ENCODE measurements around the gene PDSS2. TPM values are rescaled to one million over a fixed set of nuclear protein-coding genes. Genes with fewer than 3 reads are reported as not detected.
A peak's percentile ranks its signal among the peaks of the same experiment; 100 is the strongest.

The PDSS2 gene
- polyA plus RNA-seq, 1 donor from 2014 or later = 4.6 TPM

- Histone ChIP-seq H3K9me3 (ENCODE audit: low read length) (no peaks in the 10 kb centered on the region), H3K9me2 (ENCODE audit: insufficient read depth, low read length) (no peaks in the 10 kb centered on the region), H3F3A (ENCODE audit: insufficient read depth, low read length, poor library complexity, severe bottlenecking) (no peaks in the 10 kb centered on the region), H2AFZ (ENCODE audit: low read depth, low read length) (peak overlapping the region; percentile 57), H3K79me2 (replicated peaks; ENCODE audit: insufficient read depth, low read length) (peaks cover 54% of the 10 kb centered on the region), H3K9ac (ENCODE audit: low read length) (peak overlapping the region; percentile 93), H3K27me3 (ENCODE audit: insufficient read depth, low read depth, low read length) (peaks cover 9% of the 10 kb centered on the region), H3K4me3 (ENCODE audit: low read length) (peak overlapping the region; percentile 89), H3K27ac (ENCODE audit: low read length) (peak overlapping the region; percentile 93), H4K20me1 (ENCODE audit: insufficient read depth) (peaks cover 13% of the 10 kb centered on the region), H3K36me3 (ENCODE audit: insufficient read depth, low read length) (no peaks in the 10 kb centered on the region), H3K4me2 (ENCODE audit: low read length) (no peak overlapping the region)
- TF ChIP-seq EP300 (conservative IDR thresholded peaks at IDR 0.05; ENCODE audit: poor library complexity, severe bottlenecking) (no peak), MXI1 (conservative IDR thresholded peaks at IDR 0.05; ENCODE audit: poor library complexity, severe bottlenecking) (no peak), SMC3 (conservative IDR thresholded peaks at IDR 0.05; ENCODE audit: poor library complexity) (no peak), TAF1 (IDR thresholded peaks at IDR 0.05; ENCODE audit: low read depth) (peak; percentile 21), POLR2AphosphoS5 (IDR thresholded peaks at IDR 0.05) (peak; percentile 9), EZH2 (IDR thresholded peaks at IDR 0.05; ENCODE audit: borderline replicate concordance, insufficient read depth, low read length, poor library complexity, severe bottlenecking) (no peak)
- TF ChIP-seq, protein P1, sequence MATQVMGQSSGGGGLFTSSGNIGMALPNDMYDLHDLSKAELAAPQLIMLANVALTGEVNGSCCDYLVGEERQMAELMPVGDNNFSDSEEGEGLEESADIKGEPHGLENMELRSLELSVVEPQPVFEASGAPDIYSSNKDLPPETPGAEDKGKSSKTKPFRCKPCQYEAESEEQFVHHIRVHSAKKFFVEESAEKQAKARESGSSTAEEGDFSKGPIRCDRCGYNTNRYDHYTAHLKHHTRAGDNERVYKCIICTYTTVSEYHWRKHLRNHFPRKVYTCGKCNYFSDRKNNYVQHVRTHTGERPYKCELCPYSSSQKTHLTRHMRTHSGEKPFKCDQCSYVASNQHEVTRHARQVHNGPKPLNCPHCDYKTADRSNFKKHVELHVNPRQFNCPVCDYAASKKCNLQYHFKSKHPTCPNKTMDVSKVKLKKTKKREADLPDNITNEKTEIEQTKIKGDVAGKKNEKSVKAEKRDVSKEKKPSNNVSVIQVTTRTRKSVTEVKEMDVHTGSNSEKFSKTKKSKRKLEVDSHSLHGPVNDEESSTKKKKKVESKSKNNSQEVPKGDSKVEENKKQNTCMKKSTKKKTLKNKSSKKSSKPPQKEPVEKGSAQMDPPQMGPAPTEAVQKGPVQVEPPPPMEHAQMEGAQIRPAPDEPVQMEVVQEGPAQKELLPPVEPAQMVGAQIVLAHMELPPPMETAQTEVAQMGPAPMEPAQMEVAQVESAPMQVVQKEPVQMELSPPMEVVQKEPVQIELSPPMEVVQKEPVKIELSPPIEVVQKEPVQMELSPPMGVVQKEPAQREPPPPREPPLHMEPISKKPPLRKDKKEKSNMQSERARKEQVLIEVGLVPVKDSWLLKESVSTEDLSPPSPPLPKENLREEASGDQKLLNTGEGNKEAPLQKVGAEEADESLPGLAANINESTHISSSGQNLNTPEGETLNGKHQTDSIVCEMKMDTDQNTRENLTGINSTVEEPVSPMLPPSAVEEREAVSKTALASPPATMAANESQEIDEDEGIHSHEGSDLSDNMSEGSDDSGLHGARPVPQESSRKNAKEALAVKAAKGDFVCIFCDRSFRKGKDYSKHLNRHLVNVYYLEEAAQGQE (IDR thresholded peaks at IDR 0.05; ENCODE audit: borderline replicate concordance) = peak; percentile 32
- TF ChIP-seq, protein P2, sequence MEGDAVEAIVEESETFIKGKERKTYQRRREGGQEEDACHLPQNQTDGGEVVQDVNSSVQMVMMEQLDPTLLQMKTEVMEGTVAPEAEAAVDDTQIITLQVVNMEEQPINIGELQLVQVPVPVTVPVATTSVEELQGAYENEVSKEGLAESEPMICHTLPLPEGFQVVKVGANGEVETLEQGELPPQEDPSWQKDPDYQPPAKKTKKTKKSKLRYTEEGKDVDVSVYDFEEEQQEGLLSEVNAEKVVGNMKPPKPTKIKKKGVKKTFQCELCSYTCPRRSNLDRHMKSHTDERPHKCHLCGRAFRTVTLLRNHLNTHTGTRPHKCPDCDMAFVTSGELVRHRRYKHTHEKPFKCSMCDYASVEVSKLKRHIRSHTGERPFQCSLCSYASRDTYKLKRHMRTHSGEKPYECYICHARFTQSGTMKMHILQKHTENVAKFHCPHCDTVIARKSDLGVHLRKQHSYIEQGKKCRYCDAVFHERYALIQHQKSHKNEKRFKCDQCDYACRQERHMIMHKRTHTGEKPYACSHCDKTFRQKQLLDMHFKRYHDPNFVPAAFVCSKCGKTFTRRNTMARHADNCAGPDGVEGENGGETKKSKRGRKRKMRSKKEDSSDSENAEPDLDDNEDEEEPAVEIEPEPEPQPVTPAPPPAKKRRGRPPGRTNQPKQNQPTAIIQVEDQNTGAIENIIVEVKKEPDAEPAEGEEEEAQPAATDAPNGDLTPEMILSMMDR (IDR thresholded peaks at IDR 0.05; ENCODE audit: poor library complexity, severe bottlenecking) = no peak
Measured at GRCh38 chr6:107490566-107491137, 31.3 kb upstream of the PDSS2 start.

DNA sequence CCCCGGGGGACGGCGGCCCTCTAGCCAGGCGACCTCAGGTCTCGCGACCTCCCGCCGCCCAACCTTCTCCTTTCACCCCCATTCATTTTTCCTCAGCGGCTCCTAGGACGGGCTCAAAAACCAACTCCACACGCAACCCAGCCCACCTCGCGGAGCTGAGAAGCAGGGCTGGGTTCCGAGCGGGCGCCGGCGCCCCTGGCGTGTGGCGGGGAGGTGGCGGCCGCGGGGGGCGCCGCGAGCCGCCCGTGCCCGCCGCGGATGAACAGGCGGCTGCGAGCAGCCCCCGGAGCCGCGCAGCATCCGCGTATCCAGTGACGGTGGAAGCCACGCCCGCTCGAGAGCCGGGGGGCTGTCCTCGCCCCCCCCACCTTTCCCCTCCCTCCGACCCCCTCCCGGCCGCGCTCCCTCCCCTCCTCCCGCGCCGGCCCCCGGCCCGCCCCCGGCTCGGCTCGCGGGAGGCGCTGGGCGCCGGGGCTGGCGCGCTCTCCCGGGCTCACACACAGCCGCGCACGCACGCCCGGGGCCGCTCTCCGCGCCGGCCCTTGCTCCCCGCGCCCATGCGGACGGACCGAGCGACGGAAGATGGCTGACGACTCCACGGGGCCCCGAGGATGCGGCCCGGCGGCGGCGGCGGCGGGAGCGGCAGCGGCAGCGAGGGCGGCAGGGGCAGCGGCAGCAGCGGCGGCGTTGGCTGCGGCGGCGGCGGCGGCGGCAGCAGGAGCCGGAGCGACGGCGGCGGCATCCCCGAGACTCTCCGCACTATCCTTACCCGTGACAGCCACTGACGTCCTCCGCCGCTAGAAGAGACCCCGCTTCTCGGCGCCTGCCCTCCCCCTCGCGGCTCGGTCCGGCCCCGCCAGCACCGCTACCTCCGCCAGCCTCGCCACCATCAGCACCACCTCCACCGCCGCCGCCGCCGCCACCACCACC, 30.5 kb upstream of the PDSS2 start, which contains the start of gene SOBP:
Gene SOBP, plus strand, starts transcription at position 482 of the 930 bp plus-strand sequence. CDS start 500 bp downstream, outside the sequence.
- H3K27ac ChIP-seq (ENCODE audit: low read length) = peak within 1 kb of the TSS; percentile 93
- H3F3A ChIP-seq (ENCODE audit: insufficient read depth, low read length, poor library complexity, severe bottlenecking) = no peaks in the 10 kb centered on the region
- H3K4me2 ChIP-seq (ENCODE audit: low read length) = peak within 1 kb of the TSS; percentile 92
- H3K27me3 ChIP-seq (ENCODE audit: insufficient read depth, low read depth, low read length) = peaks cover 9% of the 10 kb centered on the region
- no peaks in the 10 kb centered on the region for H3K36me3 ChIP-seq (ENCODE audit: insufficient read depth, low read length)
- no peaks in the 10 kb centered on the region for H3K9me2 ChIP-seq (ENCODE audit: insufficient read depth, low read length)
- H3K9ac ChIP-seq (ENCODE audit: low read length) = peak within 1 kb of the TSS; percentile 93
- H2AFZ ChIP-seq (ENCODE audit: low read depth, low read length) = peak within 1 kb of the TSS; percentile 57
- no peaks in the 10 kb centered on the region for H3K9me3 ChIP-seq (ENCODE audit: low read length)
- H3K79me2 ChIP-seq (replicated peaks; ENCODE audit: insufficient read depth, low read length) = peaks cover 46% of the 10 kb centered on the region
- H3K4me3 ChIP-seq (ENCODE audit: low read length) = peak within 1 kb of the TSS; percentile 89
- peaks cover 5% of the 10 kb centered on the region for H4K20me1 ChIP-seq (ENCODE audit: insufficient read depth)
- TF ChIP-seq, protein P1 (IDR thresholded peaks at IDR 0.05; ENCODE audit: borderline replicate concordance) = peak; percentile 2
- TF ChIP-seq SMC3 (conservative IDR thresholded peaks at IDR 0.05; ENCODE audit: poor library complexity) (peak; percentile 67), RAD21 (conservative IDR thresholded peaks at IDR 0.05) (peak; percentile 60), POLR2AphosphoS5 (IDR thresholded peaks at IDR 0.05) (peak; percentile 34), TAF1 (IDR thresholded peaks at IDR 0.05; ENCODE audit: low read depth) (peak; percentile 36), EP300 (conservative IDR thresholded peaks at IDR 0.05; ENCODE audit: poor library complexity, severe bottlenecking) (peak; percentile 45), MXI1 (conservative IDR thresholded peaks at IDR 0.05; ENCODE audit: poor library complexity, severe bottlenecking) (peak; percentile 50), EZH2 (IDR thresholded peaks at IDR 0.05; ENCODE audit: borderline replicate concordance, insufficient read depth, low read length, poor library complexity, severe bottlenecking) (no peak)
- TF ChIP-seq, protein P2 (IDR thresholded peaks at IDR 0.05; ENCODE audit: poor library complexity, severe bottlenecking) = peak; percentile 63
